Smooth muscle cell (in vitro differentiated cells): ENCODE data around the gene DBR1. TPM values are rescaled to one million over a fixed set of nuclear protein-coding genes. Genes with fewer than 3 reads are reported as not detected.

ENCODE experiments used
- DNase-seq: peaks from one replicate; lab custom pipeline; 2025; ENCODE audit not compliant: unreplicated experiment; lab: John Stamatoyannopoulos, UW
- H2AFZ ChIP-seq: fragments of 200-600 bp; sonication (generic); 2 replicates; pipeline ENCODE4 v1.6.0; 2016; ENCODE audit warnings: antibody characterized with exemption, low read depth, mild to moderate bottlenecking
- H3F3A ChIP-seq: fragments of 200-600 bp; sonication (generic); 2 replicates; pipeline ENCODE4 v1.6.0; 2017; ENCODE audit warnings: antibody characterized with exemption, low read depth
- H3K27ac ChIP-seq: fragments of 200-600 bp; sonication (generic); 2 replicates; pipeline ENCODE4 v1.5.1; 2016; ENCODE audit warnings: low read depth, mild to moderate bottlenecking
- H3K27me3 ChIP-seq: fragments of 200-600 bp; sonication (generic); 2 replicates; pipeline ENCODE4 v1.6.1; 2016; ENCODE audit warnings: low read depth, mild to moderate bottlenecking
- H3K36me3 ChIP-seq: fragments of 200-600 bp; sonication (generic); 2 replicates; pipeline ENCODE4 v1.5.1; 2016; ENCODE audit warnings: low read depth
- H3K4me1 ChIP-seq: fragments of 200-600 bp; sonication (generic); 2 replicates; pipeline ENCODE4 v1.5.1; 2016; ENCODE audit warnings: low read depth
- H3K4me2 ChIP-seq: fragments of 200-600 bp; sonication (generic); 2 replicates; pipeline ENCODE4 v1.6.0; 2016; ENCODE audit warnings: mild to moderate bottlenecking
- H3K4me3 ChIP-seq: fragments of 200-600 bp; sonication (generic); 2 replicates; pipeline ENCODE4 v1.5.1; 2016; ENCODE audit warnings: mild to moderate bottlenecking
- H3K79me2 ChIP-seq: fragments of 200-600 bp; sonication (generic); 2 replicates; pipeline ENCODE4 v1.6.0; 2016; ENCODE audit warnings: low read depth, mild to moderate bottlenecking
- H3K9ac ChIP-seq: fragments of 200-600 bp; sonication (generic); 2 replicates; pipeline ENCODE4 v1.6.0; 2016; ENCODE audit warnings: low read depth
- H3K9me3 ChIP-seq: fragments of 200-600 bp; sonication (generic); replicated peaks from 2 replicates; pipeline ENCODE4 v1.5.1; 2016; ENCODE audit warnings: low read depth
- H4K20me1 ChIP-seq: fragments of 200-600 bp; sonication (generic); 2 replicates; pipeline ENCODE4 v1.6.0; 2016; ENCODE audit warnings: low read depth
- CTCF ChIP-seq: fragments of 200-600 bp; sonication (generic); IDR thresholded peaks from 2 replicates; pipeline ENCODE4 v1.5.1; 2017; ENCODE audit warnings: borderline replicate concordance, mild to moderate bottlenecking, antibody characterized with exemption; ENCODE audit not compliant: insufficient read depth, poor library complexity, severe bottlenecking
- whole genome bisulfite sequencing: methylation state at CpG from one replicate; pipeline ENCODE4 v1.1.7; 2016; ENCODE audit warnings: low lambda C conversion rate; 5-methylcytosine and 5-hydroxymethylcytosine counted together
- polyA plus RNA-seq: library from polyadenylated mRNA; unstranded; fragments of >200 nt; fragmentation: Nextera tagmentation; extraction: Ambion mirVana; gene quantifications from 2 replicates; pipeline ENCODE4 v1.2.1, GENCODE V29; 2016
- total RNA-seq: library from RNA; depleted of rRNA; stranded (reverse); fragments of >200 nt; gene quantifications from 2 replicates; pipeline ENCODE4 v1.2.3, GENCODE V29; 2014

DBR1 gene
- total and polyA plus RNA-seq, 2 experiments from 2014 or later: 13.8 to 15.1 TPM

GRCh38 chr3:138137861-138138260, 36.9 kb downstream of the DBR1 start:
- no peak overlapping the region for H2AFZ ChIP-seq
- no peak for DNase-seq
- no peaks in the 10 kb centered on the region for H3F3A ChIP-seq
- no peaks in the 10 kb centered on the region for H3K9me3 ChIP-seq
- no peak overlapping the region for H3K4me3 ChIP-seq
- H3K27me3 ChIP-seq: no peaks in the 10 kb centered on the region
- H3K4me2 ChIP-seq: no peak overlapping the region
- H3K4me1 ChIP-seq: no peaks in the 10 kb centered on the region
- H3K27ac ChIP-seq: no peak overlapping the region
- no peak for TF ChIP-seq CTCF
- 90% methylated on average over 2 of the region's 2 CpGs for WGBS
- H3K9ac ChIP-seq: no peak overlapping the region
- H4K20me1 ChIP-seq: no peaks in the 10 kb centered on the region
- no peaks in the 10 kb centered on the region for H3K79me2 ChIP-seq
- H3K36me3 ChIP-seq: no peaks in the 10 kb centered on the region

- DNase-seq: no peak
- Histone ChIP-seq H3K9ac (no peak overlapping the region), H2AFZ (no peak overlapping the region), H3K4me3 (no peak overlapping the region), H3F3A (no peaks in the 10 kb centered on the region), H3K36me3 (no peaks in the 10 kb centered on the region), H3K4me1 (no peaks in the 10 kb centered on the region), H3K79me2 (no peaks in the 10 kb centered on the region), H4K20me1 (no peaks in the 10 kb centered on the region), H3K9me3 (no peaks in the 10 kb centered on the region), H3K27ac (no peak overlapping the region), H3K4me2 (no peak overlapping the region), H3K27me3 (no peaks in the 10 kb centered on the region)
- TF ChIP-seq CTCF: no peak
- WGBS: 91% methylated on average over 3 of the region's 3 CpGs
Observed at GRCh38 chr3:138136201-138136600, 38.5 kb downstream of the DBR1 start.

GRCh38 chr3:138135833-138136194, 38.9 kb downstream of the DBR1 start:
- H3K36me3 ChIP-seq: no peaks in the 10 kb centered on the region
- H3K79me2 ChIP-seq: no peaks in the 10 kb centered on the region
- no peak overlapping the region for H3K27ac ChIP-seq
- no peak for DNase-seq
- H2AFZ ChIP-seq: no peak overlapping the region
- H3K9ac ChIP-seq: no peak overlapping the region
- H3F3A ChIP-seq: no peaks in the 10 kb centered on the region
- H3K4me2 ChIP-seq: no peak overlapping the region
- H3K4me3 ChIP-seq: no peak overlapping the region
- WGBS: 81% methylated on average over 2 of the region's 2 CpGs
- no peaks in the 10 kb centered on the region for H3K9me3 ChIP-seq
- H4K20me1 ChIP-seq: no peaks in the 10 kb centered on the region
- no peak for TF ChIP-seq CTCF
- H3K4me1 ChIP-seq: no peaks in the 10 kb centered on the region
- no peaks in the 10 kb centered on the region for H3K27me3 ChIP-seq

GRCh38 chr3:138135146-138135832, 39.4 kb downstream of the DBR1 start:
- Histone ChIP-seq H3K4me2 (no peak overlapping the region), H3K27ac (no peak overlapping the region), H3F3A (no peaks in the 10 kb centered on the region), H3K9ac (no peak overlapping the region), H4K20me1 (no peaks in the 10 kb centered on the region), H3K79me2 (no peaks in the 10 kb centered on the region), H3K4me1 (no peaks in the 10 kb centered on the region), H3K9me3 (no peaks in the 10 kb centered on the region), H3K27me3 (no peaks in the 10 kb centered on the region), H2AFZ (no peak overlapping the region), H3K4me3 (no peak overlapping the region), H3K36me3 (no peaks in the 10 kb centered on the region)
- 88% methylated on average over 3 of the region's 3 CpGs for WGBS
- no peak for TF ChIP-seq CTCF
- no peak for DNase-seq
